Uterus (tissue), 2 donors: Measurements from ENCODE around the gene CMTM7.
"Not testable (repeated sequence)": the region's sequence is repeated elsewhere in the genome, so short reads cannot be mapped to it uniquely, and the experiment has no call there.

Source experiments
- POLR2A ChIP-seq, 2 donors: fragments of 450-650 bp; IDR thresholded peaks; one replicate each; pipeline ENCODE4 v1.6.1; 2016; ENCODE audit warnings: antibody characterized with exemption in 2 of 2, mild to moderate bottlenecking in 1 of 2, moderate library complexity in 1 of 2
- TF ChIP-seq, protein P1 (sequence below), 4 experiments: fragments of 200-600 bp in 2 of 4; fragments of 450-650 bp in 2 of 4; sonication (generic) in 2 of 4; IDR thresholded peaks; one replicate each; pipeline ENCODE4 v1.5.1; 2016 to 2019; ENCODE audit warnings: antibody characterized with exemption in 4 of 4, mild to moderate bottlenecking in 2 of 4, moderate library complexity in 1 of 4

DNA sequence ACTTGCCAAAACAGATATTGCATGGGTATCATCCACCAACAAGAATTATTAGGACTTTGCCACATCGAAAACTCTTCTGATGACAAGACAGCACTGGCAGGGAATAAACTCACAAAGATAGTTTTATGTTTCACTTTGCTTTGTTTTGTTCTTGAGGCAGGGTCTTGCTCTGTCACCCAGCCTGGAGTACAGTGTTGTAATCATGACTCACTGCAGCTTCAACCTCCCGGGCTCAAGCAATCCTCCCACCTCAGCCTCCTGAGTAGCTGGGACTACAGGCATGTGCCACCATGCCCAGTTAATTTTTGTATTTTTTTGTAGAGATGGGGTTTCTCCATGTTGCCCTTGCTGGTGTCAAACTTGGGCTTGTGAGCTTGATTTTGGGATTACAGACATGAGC lies 2.1 kb upstream of the CMTM7 start:
- TF ChIP-seq, protein P1, sequence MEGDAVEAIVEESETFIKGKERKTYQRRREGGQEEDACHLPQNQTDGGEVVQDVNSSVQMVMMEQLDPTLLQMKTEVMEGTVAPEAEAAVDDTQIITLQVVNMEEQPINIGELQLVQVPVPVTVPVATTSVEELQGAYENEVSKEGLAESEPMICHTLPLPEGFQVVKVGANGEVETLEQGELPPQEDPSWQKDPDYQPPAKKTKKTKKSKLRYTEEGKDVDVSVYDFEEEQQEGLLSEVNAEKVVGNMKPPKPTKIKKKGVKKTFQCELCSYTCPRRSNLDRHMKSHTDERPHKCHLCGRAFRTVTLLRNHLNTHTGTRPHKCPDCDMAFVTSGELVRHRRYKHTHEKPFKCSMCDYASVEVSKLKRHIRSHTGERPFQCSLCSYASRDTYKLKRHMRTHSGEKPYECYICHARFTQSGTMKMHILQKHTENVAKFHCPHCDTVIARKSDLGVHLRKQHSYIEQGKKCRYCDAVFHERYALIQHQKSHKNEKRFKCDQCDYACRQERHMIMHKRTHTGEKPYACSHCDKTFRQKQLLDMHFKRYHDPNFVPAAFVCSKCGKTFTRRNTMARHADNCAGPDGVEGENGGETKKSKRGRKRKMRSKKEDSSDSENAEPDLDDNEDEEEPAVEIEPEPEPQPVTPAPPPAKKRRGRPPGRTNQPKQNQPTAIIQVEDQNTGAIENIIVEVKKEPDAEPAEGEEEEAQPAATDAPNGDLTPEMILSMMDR (IDR thresholded peaks at IDR 0.05), result not testable (repeated sequence)
- not testable (repeated sequence) for TF ChIP-seq POLR2A (IDR thresholded peaks at IDR 0.05)
